ENCODE results near the gene SDCBP2. TPM values are rescaled to one million over a fixed set of nuclear protein-coding genes. Genes with fewer than 3 reads are reported as not detected.

SDCBP2 gene
- total and polyA plus RNA-seq, 2 experiments from 2014 or later = 3.2 to 5.3 TPM

DNA sequence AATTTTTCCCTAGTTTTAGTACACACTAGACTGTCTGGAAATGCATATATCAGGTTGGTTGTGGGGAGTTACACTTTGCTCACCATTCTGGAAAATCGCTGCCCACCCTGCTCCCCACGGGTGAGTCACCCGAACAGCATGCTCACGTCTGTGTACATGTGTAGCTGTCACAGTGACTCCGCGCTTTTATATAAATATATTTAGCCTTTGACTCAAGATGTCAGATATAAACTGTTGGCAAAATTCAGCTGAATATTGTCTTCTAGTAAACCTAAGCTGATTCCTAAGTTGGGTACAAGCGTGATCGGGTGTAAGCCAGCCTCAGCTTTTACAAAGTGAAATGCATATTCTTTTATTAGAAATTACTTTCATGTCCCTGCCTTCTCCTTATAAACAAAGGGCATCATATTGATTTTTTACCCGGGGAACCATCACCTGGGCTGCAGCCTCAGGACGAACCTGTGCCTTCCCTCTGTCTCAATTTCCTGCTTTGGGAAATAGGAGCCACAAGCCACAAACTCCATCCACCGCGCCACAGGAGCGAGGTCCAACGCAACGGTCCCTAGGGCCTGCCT, 4.3 kb downstream of the SDCBP2 start:
- Histone ChIP-seq H3K9me2 (ENCODE audit: insufficient read depth) (no peaks in the 10 kb centered on the region), H3K27me3 (ENCODE audit: insufficient read depth) (no peaks in the 10 kb centered on the region), H3K79me2 (replicated peaks; ENCODE audit: insufficient read depth) (peaks cover 36% of the 10 kb centered on the region), H3K4me2 (peak overlapping the region; percentile 88), H3F3A (replicated peaks; ENCODE audit: low read depth) (no peaks in the 10 kb centered on the region), H3K27ac (ENCODE audit: low read depth) (no peak overlapping the region), H3K36me3 (ENCODE audit: insufficient read depth) (no peaks in the 10 kb centered on the region), H3K4me3 (peak overlapping the region; percentile 94), H3K4me1 (ENCODE audit: insufficient read depth) (peaks cover 7% of the 10 kb centered on the region), H4K20me1 (replicated peaks; ENCODE audit: insufficient read depth) (peaks cover 16% of the 10 kb centered on the region; the same call in 1 of the 2 replicates), H2AFZ (peak overlapping the region; percentile 61; the same call in 1 of the 2 replicates)
- ATAC-seq (peak; percentile 7; the same call in 2 of the 3 replicates), DNase-seq (ENCODE audit: low spot score) (no peak)
- Mint-ChIP-seq H3K4me1 (peaks cover 8% of the 10 kb centered on the region; the same call in 2 of the 3 replicates), H3K27me3 (ENCODE audit: insufficient read depth, low read depth, poor library complexity) (peaks cover 7% of the 10 kb centered on the region), H3K4me3 (no peak overlapping the region), H3K27ac (no peak overlapping the region), H3K9me3 (no peaks in the 10 kb centered on the region), H3K36me3 (ENCODE audit: low read depth) (no peaks in the 10 kb centered on the region; the same call in 1 of the 3 replicates)
- no peak for TF ChIP-seq CREB1 (CRISPR knock-in tag; IDR thresholded peaks at IDR 0.05; ENCODE audit: low read depth)
- TF ChIP-seq POLR2AphosphoS5 (IDR thresholded peaks at IDR 0.05; ENCODE audit: low read depth) = no peak
- TF ChIP-seq NANOG (IDR thresholded peaks at IDR 0.05; ENCODE audit: borderline replicate concordance) = no peak
- no peak for TF ChIP-seq ZNF114 (CRISPR knock-in tag; IDR thresholded peaks at IDR 0.05)
- TF ChIP-seq, protein P1, sequence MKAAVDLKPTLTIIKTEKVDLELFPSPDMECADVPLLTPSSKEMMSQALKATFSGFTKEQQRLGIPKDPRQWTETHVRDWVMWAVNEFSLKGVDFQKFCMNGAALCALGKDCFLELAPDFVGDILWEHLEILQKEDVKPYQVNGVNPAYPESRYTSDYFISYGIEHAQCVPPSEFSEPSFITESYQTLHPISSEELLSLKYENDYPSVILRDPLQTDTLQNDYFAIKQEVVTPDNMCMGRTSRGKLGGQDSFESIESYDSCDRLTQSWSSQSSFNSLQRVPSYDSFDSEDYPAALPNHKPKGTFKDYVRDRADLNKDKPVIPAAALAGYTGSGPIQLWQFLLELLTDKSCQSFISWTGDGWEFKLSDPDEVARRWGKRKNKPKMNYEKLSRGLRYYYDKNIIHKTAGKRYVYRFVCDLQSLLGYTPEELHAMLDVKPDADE (IDR thresholded peaks at IDR 0.05) = no peak
- no peak for TF ChIP-seq ZNF331 (CRISPR knock-in tag; IDR thresholded peaks at IDR 0.05; ENCODE audit: low read depth)
- TF ChIP-seq EZH2phosphoT487 (IDR thresholded peaks at IDR 0.05; ENCODE audit: unreplicated experiment) = no peak
- no peak for TF ChIP-seq REST (IDR thresholded peaks at IDR 0.05; ENCODE audit: unreplicated experiment)
- TF ChIP-seq STAT1 (IDR thresholded peaks at IDR 0.05; ENCODE audit: unreplicated experiment) = no peak
- TF ChIP-seq JUNB (IDR thresholded peaks at IDR 0.05; ENCODE audit: unreplicated experiment) = no peak
- TF ChIP-seq EZH2 (IDR thresholded peaks at IDR 0.05; ENCODE audit: low read depth, unreplicated experiment) = no peak
- TF ChIP-seq, protein P2, sequence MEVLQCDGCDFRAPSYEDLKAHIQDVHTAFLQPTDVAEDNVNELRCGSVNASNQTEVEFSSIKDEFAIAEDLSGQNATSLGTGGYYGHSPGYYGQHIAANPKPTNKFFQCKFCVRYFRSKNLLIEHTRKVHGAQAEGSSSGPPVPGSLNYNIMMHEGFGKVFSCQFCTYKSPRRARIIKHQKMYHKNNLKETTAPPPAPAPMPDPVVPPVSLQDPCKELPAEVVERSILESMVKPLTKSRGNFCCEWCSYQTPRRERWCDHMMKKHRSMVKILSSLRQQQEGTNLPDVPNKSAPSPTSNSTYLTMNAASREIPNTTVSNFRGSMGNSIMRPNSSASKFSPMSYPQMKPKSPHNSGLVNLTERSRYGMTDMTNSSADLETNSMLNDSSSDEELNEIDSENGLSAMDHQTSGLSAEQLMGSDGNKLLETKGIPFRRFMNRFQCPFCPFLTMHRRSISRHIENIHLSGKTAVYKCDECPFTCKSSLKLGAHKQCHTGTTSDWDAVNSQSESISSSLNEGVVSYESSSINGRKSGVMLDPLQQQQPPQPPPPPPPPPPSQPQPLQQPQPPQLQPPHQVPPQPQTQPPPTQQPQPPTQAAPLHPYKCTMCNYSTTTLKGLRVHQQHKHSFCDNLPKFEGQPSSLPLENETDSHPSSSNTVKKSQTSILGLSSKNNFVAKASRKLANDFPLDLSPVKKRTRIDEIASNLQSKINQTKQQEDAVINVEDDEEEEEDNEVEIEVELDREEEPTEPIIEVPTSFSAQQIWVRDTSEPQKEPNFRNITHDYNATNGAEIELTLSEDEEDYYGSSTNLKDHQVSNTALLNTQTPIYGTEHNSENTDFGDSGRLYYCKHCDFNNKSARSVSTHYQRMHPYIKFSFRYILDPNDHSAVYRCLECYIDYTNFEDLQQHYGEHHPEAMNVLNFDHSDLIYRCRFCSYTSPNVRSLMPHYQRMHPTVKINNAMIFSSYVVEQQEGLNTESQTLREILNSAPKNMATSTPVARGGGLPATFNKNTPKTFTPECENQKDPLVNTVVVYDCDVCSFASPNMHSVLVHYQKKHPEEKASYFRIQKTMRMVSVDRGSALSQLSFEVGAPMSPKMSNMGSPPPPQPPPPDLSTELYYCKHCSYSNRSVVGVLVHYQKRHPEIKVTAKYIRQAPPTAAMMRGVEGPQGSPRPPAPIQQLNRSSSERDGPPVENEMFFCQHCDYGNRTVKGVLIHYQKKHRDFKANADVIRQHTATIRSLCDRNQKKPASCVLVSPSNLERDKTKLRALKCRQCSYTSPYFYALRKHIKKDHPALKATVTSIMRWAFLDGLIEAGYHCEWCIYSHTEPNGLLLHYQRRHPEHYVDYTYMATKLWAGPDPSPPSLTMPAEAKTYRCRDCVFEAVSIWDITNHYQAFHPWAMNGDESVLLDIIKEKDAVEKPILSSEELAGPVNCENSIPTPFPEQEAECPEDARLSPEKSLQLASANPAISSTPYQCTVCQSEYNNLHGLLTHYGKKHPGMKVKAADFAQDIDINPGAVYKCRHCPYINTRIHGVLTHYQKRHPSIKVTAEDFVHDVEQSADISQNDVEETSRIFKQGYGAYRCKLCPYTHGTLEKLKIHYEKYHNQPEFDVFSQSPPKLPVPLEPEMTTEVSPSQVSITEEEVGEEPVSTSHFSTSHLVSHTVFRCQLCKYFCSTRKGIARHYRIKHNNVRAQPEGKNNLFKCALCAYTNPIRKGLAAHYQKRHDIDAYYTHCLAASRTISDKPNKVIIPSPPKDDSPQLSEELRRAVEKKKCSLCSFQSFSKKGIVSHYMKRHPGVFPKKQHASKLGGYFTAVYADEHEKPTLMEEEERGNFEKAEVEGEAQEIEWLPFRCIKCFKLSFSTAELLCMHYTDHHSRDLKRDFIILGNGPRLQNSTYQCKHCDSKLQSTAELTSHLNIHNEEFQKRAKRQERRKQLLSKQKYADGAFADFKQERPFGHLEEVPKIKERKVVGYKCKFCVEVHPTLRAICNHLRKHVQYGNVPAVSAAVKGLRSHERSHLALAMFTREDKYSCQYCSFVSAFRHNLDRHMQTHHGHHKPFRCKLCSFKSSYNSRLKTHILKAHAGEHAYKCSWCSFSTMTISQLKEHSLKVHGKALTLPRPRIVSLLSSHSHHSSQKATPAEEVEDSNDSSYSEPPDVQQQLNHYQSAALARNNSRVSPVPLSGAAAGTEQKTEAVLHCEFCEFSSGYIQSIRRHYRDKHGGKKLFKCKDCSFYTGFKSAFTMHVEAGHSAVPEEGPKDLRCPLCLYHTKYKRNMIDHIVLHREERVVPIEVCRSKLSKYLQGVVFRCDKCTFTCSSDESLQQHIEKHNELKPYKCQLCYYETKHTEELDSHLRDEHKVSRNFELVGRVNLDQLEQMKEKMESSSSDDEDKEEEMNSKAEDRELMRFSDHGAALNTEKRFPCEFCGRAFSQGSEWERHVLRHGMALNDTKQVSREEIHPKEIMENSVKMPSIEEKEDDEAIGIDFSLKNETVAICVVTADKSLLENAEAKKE (CRISPR knock-in tag; IDR thresholded peaks at IDR 0.05) = no peak
- no peak for TF ChIP-seq CTCF (conservative IDR thresholded peaks at IDR 0.05; ENCODE audit: low read depth in 2 of 2)

All from GM23338 (cell line).